Stimulated activated CD8-positive, alpha-beta memory T cell treated with anti-CD3 and anti-CD28 coated beads, Interleukin-15, amount 100 ng/mL, for 24 hours (primary cell): ENCODE measurements around the gene WDR27.
"Not testable (repeated sequence)": the region's sequence is repeated elsewhere in the genome, so short reads cannot be mapped to it uniquely, and the experiment has no call there.

Experiments
- DNase-seq: peaks from one replicate; pipeline ENCODE4 v3.0.0-alpha.2; 2020; ENCODE audit warnings: low read depth

Gene WDR27

DNA sequence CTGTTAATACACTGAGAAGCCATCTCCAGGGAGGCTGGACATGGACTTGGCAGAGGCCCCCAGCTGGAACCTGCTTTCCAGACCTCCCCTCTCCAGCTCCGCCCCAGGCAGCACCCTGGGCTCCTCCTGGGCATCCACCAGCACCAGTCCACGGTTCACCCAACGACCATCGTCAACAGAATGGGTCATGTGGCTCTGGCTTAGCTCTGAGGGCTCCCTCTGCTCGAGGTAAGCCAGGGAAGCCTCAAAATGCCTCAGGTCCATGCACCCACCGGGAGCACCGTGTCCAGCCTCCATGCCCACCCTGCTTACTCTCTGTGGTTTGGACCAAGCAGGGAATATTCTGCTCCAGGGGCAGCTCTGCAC lies 40.5 kb downstream of the WDR27 start:
- no peak for DNase-seq

DNA sequence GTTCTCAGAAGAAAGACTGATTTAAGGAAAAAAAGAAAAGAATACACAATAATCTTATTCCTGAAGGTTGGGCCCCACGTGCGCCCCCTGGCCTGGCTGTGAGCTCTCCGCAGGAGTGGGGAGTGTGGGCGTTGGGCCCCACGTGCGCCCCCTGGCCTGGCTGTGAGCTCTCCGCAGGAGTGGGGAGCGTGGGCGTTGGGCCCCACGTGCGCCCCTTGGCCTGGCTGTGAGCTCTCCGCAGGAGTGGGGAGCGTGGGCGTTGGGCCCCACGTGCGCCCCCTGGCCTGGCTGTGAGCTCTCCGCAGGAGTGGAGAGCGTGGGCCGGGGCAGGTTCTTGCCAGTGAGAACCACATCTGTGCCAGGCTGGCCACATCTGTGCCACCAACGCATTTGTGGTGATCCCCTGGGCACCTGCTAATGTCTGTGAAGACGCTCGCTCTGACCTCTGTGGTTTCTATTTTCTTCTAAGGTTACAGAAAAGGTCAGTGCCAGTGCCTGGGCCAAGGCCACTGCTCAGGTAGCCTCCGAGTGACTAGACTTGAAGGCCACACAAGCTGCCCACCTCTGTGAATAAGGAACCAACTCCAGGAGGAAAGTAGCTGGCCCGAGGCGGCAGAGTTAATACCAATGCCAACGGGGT lies 41.0 kb downstream of the WDR27 start:
- DNase-seq = no peak

- no peak for DNase-seq
Observed at GRCh38 chr6:169659820-169660610, 41.8 kb downstream of the WDR27 start.

GRCh38 chr6:169657284-169657610 lies 44.6 kb downstream of the WDR27 start:
- DNase-seq = no peak

DNA sequence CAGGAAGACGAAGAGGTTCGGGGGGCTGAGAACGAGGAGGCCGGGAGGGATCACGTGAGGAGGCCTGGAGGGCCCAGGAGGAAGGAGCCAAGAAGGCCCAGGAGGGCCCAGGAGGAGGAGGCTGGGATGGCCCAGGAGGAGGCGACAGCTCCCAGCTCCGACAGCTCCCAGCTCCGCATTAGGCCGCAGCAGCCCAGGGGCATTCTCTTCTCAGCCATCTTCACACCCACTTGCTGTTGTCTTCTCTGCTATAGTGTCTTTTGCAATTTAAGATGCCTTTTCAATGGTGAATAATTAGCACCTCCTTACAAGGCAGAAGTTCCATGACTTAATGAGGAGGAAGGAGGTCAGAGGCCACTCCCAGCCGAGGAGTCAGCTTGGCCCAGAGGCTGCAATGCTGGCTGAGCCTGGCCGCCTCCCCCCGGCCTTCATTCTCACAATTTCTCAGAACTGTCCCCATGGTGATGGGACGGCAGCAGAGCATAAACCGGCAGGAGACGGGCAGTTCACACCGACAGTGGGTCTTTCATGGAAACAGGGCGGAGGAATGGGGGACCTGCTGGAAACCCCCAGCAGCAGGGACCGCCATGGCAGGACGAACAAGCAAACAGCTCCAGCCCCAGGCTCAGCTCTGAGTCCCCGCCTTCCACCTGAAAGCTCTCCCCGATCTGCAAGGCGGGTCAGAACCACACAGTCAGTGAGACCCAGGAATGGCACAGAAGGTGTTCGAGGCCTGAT lies 45.1 kb downstream of the WDR27 start:
- DNase-seq = no peak

- DNase-seq = peak; percentile 17
Observed at GRCh38 chr6:169654598-169655391, 47.0 kb downstream of the WDR27 start.

DNA sequence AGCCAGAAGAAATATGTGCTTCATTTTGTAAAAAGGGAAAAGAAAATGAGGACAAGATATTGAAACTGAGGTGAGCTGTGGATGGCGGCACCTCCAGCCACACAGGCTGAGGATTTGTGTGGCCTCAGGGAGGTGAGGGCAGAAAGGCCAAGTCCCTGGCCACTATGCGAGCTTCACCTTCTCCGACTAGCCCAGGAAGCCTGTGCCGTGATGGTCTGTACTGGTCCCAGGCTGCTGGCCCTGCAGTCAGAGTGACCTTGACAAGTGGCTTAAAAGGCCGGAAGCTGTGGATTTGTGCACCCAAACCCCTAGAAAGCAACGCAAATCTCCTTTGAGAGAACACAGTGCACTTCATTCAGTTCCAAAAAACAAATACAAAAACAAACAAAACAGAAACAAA lies 48.1 kb downstream of the WDR27 start:
- no peak for DNase-seq

DNA sequence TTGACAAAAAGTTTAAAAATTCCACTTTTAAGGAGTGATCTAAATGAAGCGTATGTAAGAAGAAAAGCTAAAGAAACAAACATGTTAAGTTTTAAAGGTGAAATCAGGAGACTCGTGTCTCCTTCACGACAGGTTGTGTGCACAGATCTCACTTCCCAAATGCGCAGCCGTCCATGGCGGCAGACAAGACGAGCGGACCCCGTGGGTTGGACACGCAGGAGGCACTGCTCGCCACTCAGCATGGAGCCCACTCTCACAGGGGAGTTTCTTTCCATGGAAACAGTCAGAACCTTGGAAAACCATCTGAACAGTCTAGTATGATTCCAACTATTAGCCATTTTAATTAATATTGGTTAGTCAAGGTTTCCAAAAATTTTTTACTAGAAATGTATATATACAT lies 48.9 kb downstream of the WDR27 start:
- no peak for DNase-seq

DNA sequence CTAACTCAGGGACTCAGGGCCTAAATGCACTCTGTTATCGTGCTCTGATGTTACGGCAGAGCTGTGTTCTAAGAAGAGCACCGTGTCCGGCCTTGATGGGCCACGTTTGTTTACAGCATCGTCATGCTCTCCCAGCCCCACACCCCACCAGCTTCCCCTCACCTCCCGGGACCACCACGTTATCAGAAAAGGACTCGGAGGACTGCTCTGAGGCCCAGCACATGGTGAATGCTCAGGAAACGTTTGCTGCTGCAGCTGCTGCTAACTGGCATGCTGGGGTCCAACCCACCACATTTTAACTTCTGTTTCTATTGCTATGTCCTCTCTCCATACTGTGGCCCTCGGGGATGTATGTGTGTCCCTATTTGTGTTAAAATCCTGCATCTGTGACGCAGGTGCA lies 50.3 kb downstream of the WDR27 start:
- no peak for DNase-seq

GRCh38 chr6:169650959-169651292 lies 50.9 kb downstream of the WDR27 start:
- DNase-seq = no peak

GRCh38 chr6:169650241-169650958 lies 51.4 kb downstream of the WDR27 start:
- no peak for DNase-seq

DNA sequence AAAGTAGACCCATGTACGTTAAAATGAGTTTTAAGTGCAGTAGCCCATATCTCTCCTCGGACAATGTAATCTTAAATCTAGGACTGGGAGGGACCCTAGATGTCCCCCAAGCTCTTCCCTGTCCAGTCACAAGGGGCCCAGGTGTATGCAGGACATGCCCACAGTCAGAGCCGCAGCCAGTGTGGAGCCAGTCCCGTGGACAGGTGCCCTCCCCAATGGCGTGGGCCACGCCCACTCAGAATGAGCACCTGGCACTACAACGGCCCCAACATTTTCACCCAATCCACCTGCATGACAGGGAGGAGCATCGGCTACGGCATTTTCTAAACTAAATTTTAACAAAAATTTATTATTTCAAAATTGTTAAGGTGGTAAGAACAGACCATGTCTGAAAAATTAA lies 53.2 kb downstream of the WDR27 start:
- no peak for DNase-seq

- DNase-seq = no peak
Observed at GRCh38 chr6:169648092-169648491, 53.7 kb downstream of the WDR27 start.

DNA sequence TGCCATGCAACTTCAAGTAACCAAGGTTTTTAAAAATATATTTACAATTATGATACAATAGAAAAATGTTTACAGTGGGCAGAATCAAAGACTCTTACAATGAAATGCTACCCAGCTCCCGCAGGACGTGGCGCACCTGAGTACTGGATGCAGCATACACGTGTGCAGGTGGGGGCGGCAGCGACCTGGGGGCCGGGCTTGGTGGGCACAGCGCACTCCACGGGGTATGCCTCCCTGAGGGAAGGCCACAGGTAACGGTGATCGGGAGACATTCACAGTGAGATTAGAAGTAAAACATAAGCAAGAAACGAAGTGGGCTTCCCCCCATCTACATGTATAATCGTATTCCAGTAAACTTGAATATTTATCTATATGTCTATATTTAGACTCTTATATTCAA lies 54.2 kb downstream of the WDR27 start:
- DNase-seq = no peak

DNA sequence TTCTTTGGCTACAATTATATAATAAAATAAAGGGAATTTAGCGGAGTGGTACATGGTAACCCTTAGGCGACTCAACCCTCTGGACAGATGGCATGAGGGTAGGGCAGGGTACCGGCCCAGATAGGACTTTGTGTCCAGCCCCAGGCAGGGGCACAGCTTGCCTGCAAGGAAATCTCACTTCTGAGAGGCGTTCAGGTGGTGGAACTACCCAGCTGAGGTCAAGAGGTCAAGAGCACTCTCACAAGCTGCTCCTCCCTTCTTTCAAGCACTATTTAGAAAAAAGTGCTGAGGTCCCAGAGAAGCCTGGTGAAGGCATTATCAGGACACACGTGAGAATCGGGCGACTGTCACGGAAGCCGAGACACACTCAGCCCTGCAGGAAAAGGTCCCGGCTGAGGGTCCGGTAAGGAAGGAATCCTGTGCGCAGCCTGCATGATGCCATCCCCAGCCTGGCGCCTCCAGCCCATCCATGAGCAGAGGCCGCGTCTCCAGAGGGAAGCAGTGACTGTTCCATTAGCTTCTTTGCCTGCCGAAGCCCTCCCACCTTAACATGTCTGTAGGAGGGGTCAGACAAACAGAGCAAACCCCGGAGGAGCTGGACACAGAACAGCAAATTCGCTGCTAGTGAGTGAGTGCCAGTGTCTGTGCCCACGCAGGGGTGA lies 54.8 kb downstream of the WDR27 start:
- DNase-seq = no peak

DNA sequence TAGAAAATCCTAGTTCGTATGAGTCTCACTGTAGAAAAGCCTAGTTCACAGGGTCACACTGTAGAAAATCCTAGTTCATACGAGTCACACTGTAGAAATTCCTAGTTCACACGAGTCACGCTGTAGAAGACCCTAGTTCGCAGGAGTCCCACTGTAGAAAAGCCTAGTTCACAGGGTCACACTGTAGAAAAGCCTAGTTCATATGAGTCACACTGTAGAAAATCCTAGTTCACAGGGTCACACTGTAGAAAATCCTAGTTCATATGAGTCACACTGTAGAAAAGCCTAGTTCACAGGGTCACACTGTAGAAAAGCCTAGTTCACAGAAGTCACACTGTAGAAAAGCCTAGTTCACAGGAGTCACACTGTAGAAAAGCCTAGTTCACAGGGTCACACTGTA lies 56.4 kb downstream of the WDR27 start:
- DNase-seq = not testable (repeated sequence)

GRCh38 chr6:169643521-169643920 lies 58.3 kb downstream of the WDR27 start:
- no peak for DNase-seq

DNA sequence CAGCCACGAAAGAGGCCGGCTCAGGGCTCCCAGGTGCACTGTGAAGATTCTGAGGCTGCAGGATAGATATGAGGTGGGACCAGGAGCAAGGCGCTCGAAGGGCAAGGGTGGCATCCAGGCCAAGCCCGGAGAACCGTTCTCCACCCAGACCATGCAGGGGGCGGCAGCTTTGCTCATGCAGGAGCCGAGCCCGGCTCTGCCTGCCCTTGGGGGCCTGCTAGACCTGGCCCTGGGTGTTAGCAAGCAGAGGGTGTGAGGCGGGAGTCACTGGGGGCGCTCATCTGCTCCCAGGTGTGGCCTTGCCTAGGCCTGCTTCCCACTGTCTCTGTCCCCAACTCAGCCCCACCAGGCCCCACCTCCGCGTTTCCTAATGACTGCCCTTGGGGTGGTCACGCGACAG lies 59.4 kb downstream of the WDR27 start:
- no peak for DNase-seq

- DNase-seq = no peak
Observed at GRCh38 chr6:169641461-169642085, 60.3 kb downstream of the WDR27 start.

GRCh38 chr6:169640983-169641382 lies 60.8 kb downstream of the WDR27 start:
- DNase-seq = no peak

GRCh38 chr6:169640351-169640852 lies 61.4 kb downstream of the WDR27 start:
- DNase-seq = no peak
